SK-N-MC (cell line): Measurements from ENCODE around the gene APOBEC3G.

Source experiments
- DNase-seq: peaks from one replicate; pipeline ENCODE4 v3.0.0-alpha.2; 2011; ENCODE audit warnings: low read depth, low spot score
- H3K27ac ChIP-seq: fragments of 200-600 bp; sonication (generic); 2 replicates; pipeline ENCODE4 v1.5.1; 2016; ENCODE audit warnings: mixed run types
- H3K36me3 ChIP-seq: fragments of 200-600 bp; sonication (generic); 2 replicates; pipeline ENCODE4 v1.6.1; 2017; ENCODE audit warnings: antibody characterized with exemption, low read length, mixed read lengths; ENCODE audit not compliant: insufficient read depth
- H3K4me3 ChIP-seq: fragments of 200-600 bp; sonication (generic); 2 replicates; pipeline ENCODE4 v1.5.1; 2016
- H3K9ac ChIP-seq: fragments of 200-600 bp; sonication (generic); 2 replicates; pipeline ENCODE4 v1.8.0; 2017; ENCODE audit warnings: mixed run types, mixed read lengths; ENCODE audit not compliant: insufficient read length
- H3K9me3 ChIP-seq: fragments of 200-600 bp; sonication (generic); 2 replicates; pipeline ENCODE4 v1.6.1; 2017; ENCODE audit warnings: low read depth, mild to moderate bottlenecking, antibody characterized with exemption, low read length, moderate library complexity, mixed read lengths
- EZH2 ChIP-seq: fragments of 200-600 bp; sonication (generic); IDR thresholded peaks from one replicate; pipeline ENCODE4 v1.6.1; 2017; ENCODE audit warnings: antibody characterized with exemption
- FOXP2 ChIP-seq: optimal IDR thresholded peaks from 2 replicates; pipeline ENCODE3; 2011; ENCODE audit warnings: mild to moderate bottlenecking, moderate library complexity; ENCODE audit not compliant: insufficient read depth; ENCODE audit errors: extremely low read length, control extremely low read depth
- POLR2AphosphoS5 ChIP-seq: IDR thresholded peaks from 2 replicates; pipeline ENCODE4 v1.6.1; 2012; ENCODE audit warnings: mild to moderate bottlenecking, low read depth, low read length, borderline replicate concordance

The APOBEC3G gene

GRCh38 chr22:39080052-39080762 lies 3.1 kb downstream of the APOBEC3G start:
- H3K9me3 ChIP-seq, result no peaks in the 10 kb centered on the region
- DNase-seq, result no peak
- no peak overlapping the region for H3K9ac ChIP-seq
- no peak for TF ChIP-seq EZH2
- no peak for TF ChIP-seq FOXP2
- no peak overlapping the region for H3K4me3 ChIP-seq
- no peak overlapping the region for H3K27ac ChIP-seq
- no peaks in the 10 kb centered on the region for H3K36me3 ChIP-seq

GRCh38 chr22:39081016-39081415 lies 3.9 kb downstream of the APOBEC3G start:
- no peak for DNase-seq
- H3K36me3 ChIP-seq, result no peaks in the 10 kb centered on the region
- no peak overlapping the region for H3K27ac ChIP-seq
- no peak overlapping the region for H3K4me3 ChIP-seq
- no peaks in the 10 kb centered on the region for H3K9me3 ChIP-seq
- TF ChIP-seq FOXP2, result no peak
- TF ChIP-seq POLR2AphosphoS5, result no peak
- no peak for TF ChIP-seq EZH2
- no peak overlapping the region for H3K9ac ChIP-seq

- Histone ChIP-seq H3K27ac (no peak overlapping the region), H3K36me3 (no peaks in the 10 kb centered on the region), H3K9ac (no peak overlapping the region), H3K9me3 (no peaks in the 10 kb centered on the region), H3K4me3 (no peak overlapping the region)
- TF ChIP-seq FOXP2 (no peak), POLR2AphosphoS5 (no peak), EZH2 (no peak)
- no peak for DNase-seq
These were observed 4.5 kb downstream of the APOBEC3G start for GRCh38 chr22:39081598-39081997.

GRCh38 chr22:39083212-39084165 lies 6.4 kb downstream of the APOBEC3G start:
- Histone ChIP-seq H3K9me3 (no peaks in the 10 kb centered on the region), H3K36me3 (no peaks in the 10 kb centered on the region), H3K9ac (no peak overlapping the region), H3K4me3 (no peak overlapping the region), H3K27ac (no peak overlapping the region)
- TF ChIP-seq EZH2 (no peak), FOXP2 (no peak), POLR2AphosphoS5 (no peak)
- DNase-seq, result no peak

- no peaks in the 10 kb centered on the region for H3K9me3 ChIP-seq
- DNase-seq, result no peak
- H3K36me3 ChIP-seq, result no peaks in the 10 kb centered on the region
- H3K9ac ChIP-seq, result no peak overlapping the region
- no peak overlapping the region for H3K27ac ChIP-seq
- TF ChIP-seq POLR2AphosphoS5 (no peak), FOXP2 (no peak), EZH2 (no peak)
- no peak overlapping the region for H3K4me3 ChIP-seq
These were observed 7.6 kb downstream of the APOBEC3G start for GRCh38 chr22:39084666-39085065.

GRCh38 chr22:39087098-39087497 lies 10.0 kb downstream of the APOBEC3G start:
- DNase-seq, result no peak
- no peak overlapping the region for H3K9ac ChIP-seq
- TF ChIP-seq FOXP2, result no peak
- no peak for TF ChIP-seq EZH2
- TF ChIP-seq POLR2AphosphoS5, result no peak
- no peak overlapping the region for H3K27ac ChIP-seq
- no peak overlapping the region for H3K4me3 ChIP-seq
- no peaks in the 10 kb centered on the region for H3K9me3 ChIP-seq
- no peaks in the 10 kb centered on the region for H3K36me3 ChIP-seq

GRCh38 chr22:39087881-39088684 lies 11.0 kb downstream of the APOBEC3G start:
- no peak overlapping the region for H3K9ac ChIP-seq
- TF ChIP-seq EZH2 (no peak), POLR2AphosphoS5 (no peak), FOXP2 (no peak)
- no peak for DNase-seq
- no peaks in the 10 kb centered on the region for H3K36me3 ChIP-seq
- H3K4me3 ChIP-seq, result no peak overlapping the region
- H3K9me3 ChIP-seq, result no peaks in the 10 kb centered on the region
- H3K27ac ChIP-seq, result no peak overlapping the region

GRCh38 chr22:39088685-39089032 lies 11.6 kb downstream of the APOBEC3G start:
- Histone ChIP-seq H3K4me3 (no peak overlapping the region), H3K27ac (no peak overlapping the region), H3K9me3 (no peaks in the 10 kb centered on the region), H3K9ac (no peak overlapping the region), H3K36me3 (no peaks in the 10 kb centered on the region)
- no peak for TF ChIP-seq EZH2
- TF ChIP-seq FOXP2, result no peak
- TF ChIP-seq POLR2AphosphoS5, result no peak
- no peak for DNase-seq
